Stomach (tissue), 4 donors: Measurements from ENCODE around the gene PLXND1.

ENCODE experiments used
- CTCF ChIP-seq, 7 experiments: fragments of 450-650 bp in 4 of 7; fragments of 200-600 bp in 3 of 7; sonication (generic) in 3 of 7; IDR thresholded peaks; one replicate each; pipeline ENCODE4 v1.5.1; 2016 to 2019; ENCODE audit warnings: antibody characterized with exemption in 7 of 7, control low read depth in 2 of 7, mild to moderate bottlenecking in 1 of 7
- EP300 ChIP-seq: sonication (generic); formaldehyde crosslinking; IDR thresholded peaks from one replicate; pipeline ENCODE4 v1.6.1; 2017; ENCODE audit warnings: antibody characterized with exemption
- POLR2A ChIP-seq, 4 donors: fragments of 450-650 bp; IDR thresholded peaks; one replicate each; pipeline ENCODE4 v1.6.1; 2016; ENCODE audit warnings: antibody characterized with exemption in 4 of 4, control low read depth in 2 of 4, mild to moderate bottlenecking in 1 of 4, moderate library complexity in 1 of 4
- POLR2AphosphoS5 ChIP-seq, 3 donors: sonication (generic); formaldehyde crosslinking; IDR thresholded peaks; one replicate each; pipeline ENCODE4 v1.6.1; 2016; ENCODE audit warnings: antibody characterized with exemption in 3 of 3

GRCh38 chr3:129534428-129535027 lies 71.9 kb downstream of the PLXND1 start:
- TF ChIP-seq CTCF (IDR thresholded peaks at IDR 0.05) = no peak
- TF ChIP-seq POLR2AphosphoS5 (IDR thresholded peaks at IDR 0.05) = no peak
- no peak for TF ChIP-seq POLR2A (IDR thresholded peaks at IDR 0.05)
- TF ChIP-seq EP300 = no peak
